HFFc6 (cell line): ENCODE data around the gene POMGNT1. TPM values are rescaled to one million over a fixed set of nuclear protein-coding genes. Genes with fewer than 3 reads are reported as not detected.
A peak's percentile ranks its signal among the peaks of the same experiment; 100 is the strongest.
"Not testable (repeated sequence)": the region's sequence is repeated elsewhere in the genome, so short reads cannot be mapped to it uniquely, and the experiment has no call there.

Experiments used
- DNase-seq: peaks from one replicate; pipeline ENCODE4 v3.0.0-alpha.2; 2018
- H3K27ac Mint-ChIP-seq: 2 replicates; pipeline ENCODE4 v1.8.0; 2020; ENCODE audit warnings: mild to moderate bottlenecking, mixed read lengths
- H3K27me3 Mint-ChIP-seq: 2 replicates; pipeline ENCODE4 v1.8.0; 2021; ENCODE audit warnings: mild to moderate bottlenecking, moderate library complexity, mixed read lengths; ENCODE audit not compliant: insufficient read depth
- H3K36me3 Mint-ChIP-seq: 2 replicates; pipeline ENCODE4 v1.8.0; 2021; ENCODE audit warnings: low read depth, mixed read lengths
- H3K4me1 Mint-ChIP-seq: 2 replicates; pipeline ENCODE4 v1.8.0; 2020; ENCODE audit warnings: low read depth, mixed read lengths
- H3K4me3 Mint-ChIP-seq: 2 replicates; pipeline ENCODE4 v1.8.0; 2020; ENCODE audit warnings: mild to moderate bottlenecking, moderate library complexity, mixed read lengths
- H3K9me3 Mint-ChIP-seq: 2 replicates; pipeline ENCODE4 v1.8.0; 2020; ENCODE audit warnings: mild to moderate bottlenecking, mixed read lengths
- total RNA-seq, 6 experiments: library from RNA; stranded (reverse); fragmentation: NEBNext Ultra II Directional; extraction: Animal tissue kit (Norgen Biotek cat#: 25700); gene quantifications; 2 replicates in 1 of 6; 3 replicates in 5 of 6; pipeline ENCODE4 v1.2.3, GENCODE V29; 2021
- TF ChIP-seq, protein P1 (sequence below): fragments of 200-600 bp; sonication (generic); IDR thresholded peaks from 2 replicates; pipeline ENCODE4 v1.5.0; 2021; ENCODE audit warnings: antibody characterized with exemption, mild to moderate bottlenecking

The POMGNT1 gene
- total RNA-seq, 6 experiments from 2014 or later: 103 to 125 (median 119) TPM

GRCh38 chr1:46242918-46243317, 44.7 kb upstream of the POMGNT1 start:
- H3K4me1 Mint-ChIP-seq: peaks cover 10% of the 10 kb centered on the region
- H3K36me3 Mint-ChIP-seq: peaks cover 13% of the 10 kb centered on the region; the same call in 1 of the 2 replicates
- peaks cover 16% of the 10 kb centered on the region for H3K9me3 Mint-ChIP-seq
- no peak overlapping the region for H3K4me3 Mint-ChIP-seq
- TF ChIP-seq, protein P1, sequence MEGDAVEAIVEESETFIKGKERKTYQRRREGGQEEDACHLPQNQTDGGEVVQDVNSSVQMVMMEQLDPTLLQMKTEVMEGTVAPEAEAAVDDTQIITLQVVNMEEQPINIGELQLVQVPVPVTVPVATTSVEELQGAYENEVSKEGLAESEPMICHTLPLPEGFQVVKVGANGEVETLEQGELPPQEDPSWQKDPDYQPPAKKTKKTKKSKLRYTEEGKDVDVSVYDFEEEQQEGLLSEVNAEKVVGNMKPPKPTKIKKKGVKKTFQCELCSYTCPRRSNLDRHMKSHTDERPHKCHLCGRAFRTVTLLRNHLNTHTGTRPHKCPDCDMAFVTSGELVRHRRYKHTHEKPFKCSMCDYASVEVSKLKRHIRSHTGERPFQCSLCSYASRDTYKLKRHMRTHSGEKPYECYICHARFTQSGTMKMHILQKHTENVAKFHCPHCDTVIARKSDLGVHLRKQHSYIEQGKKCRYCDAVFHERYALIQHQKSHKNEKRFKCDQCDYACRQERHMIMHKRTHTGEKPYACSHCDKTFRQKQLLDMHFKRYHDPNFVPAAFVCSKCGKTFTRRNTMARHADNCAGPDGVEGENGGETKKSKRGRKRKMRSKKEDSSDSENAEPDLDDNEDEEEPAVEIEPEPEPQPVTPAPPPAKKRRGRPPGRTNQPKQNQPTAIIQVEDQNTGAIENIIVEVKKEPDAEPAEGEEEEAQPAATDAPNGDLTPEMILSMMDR: no peak
- DNase-seq: no peak
- H3K27ac Mint-ChIP-seq: no peak overlapping the region
- no peaks in the 10 kb centered on the region; the same call in 1 of the 2 replicates for H3K27me3 Mint-ChIP-seq

- not testable (repeated sequence) for H3K27me3 Mint-ChIP-seq, H3K4me1 Mint-ChIP-seq, DNase-seq, H3K4me3 Mint-ChIP-seq, H3K27ac Mint-ChIP-seq
- Mint-ChIP-seq H3K9me3 (peaks cover 23% of the 10 kb centered on the region), H3K36me3 (peaks cover 18% of the 10 kb centered on the region; the same call in 1 of the 2 replicates)
Measured at GRCh38 chr1:46241733-46242132, 43.5 kb upstream of the POMGNT1 start.

DNA sequence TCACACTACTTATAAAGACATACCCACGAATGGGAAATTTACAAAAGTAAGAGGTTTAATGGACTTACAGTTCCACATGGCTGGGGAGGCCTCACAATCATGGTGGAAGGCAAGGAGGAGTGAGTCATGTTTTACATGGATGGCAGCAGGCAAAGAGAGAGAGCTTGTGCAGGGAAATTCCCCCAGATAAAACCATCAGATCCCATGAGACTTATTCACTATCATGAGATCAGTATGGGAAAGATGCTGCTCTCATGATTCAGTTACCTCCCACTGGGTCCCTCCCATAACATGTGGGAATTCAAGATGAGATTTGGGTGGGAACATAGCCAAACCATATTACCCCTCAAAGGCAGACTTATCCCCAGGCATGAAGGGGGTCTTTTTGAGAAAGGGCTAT, 40.6 kb upstream of the POMGNT1 start:
- not testable (repeated sequence) for DNase-seq, H3K4me1 Mint-ChIP-seq

DNA sequence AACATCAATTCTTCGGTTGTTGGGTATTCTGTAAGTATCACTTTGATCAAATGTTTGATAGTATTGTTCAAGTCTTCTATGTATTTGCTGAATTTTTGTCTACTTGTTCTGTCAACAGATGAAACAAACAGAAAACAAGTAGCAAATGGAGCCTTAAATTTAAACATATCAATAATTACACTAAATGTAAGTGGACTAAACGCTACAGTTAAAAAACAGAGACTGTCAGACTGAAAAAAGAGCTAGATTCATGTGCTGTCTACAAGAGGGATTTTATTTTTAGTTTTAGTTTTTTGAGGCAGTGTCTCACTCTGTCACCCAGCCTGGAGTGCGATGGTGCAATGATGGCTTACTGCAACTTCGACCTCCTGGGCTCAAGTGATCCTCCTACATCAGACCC, 38.6 kb upstream of the POMGNT1 start:
- Mint-ChIP-seq H3K27ac (no peak overlapping the region), H3K27me3 (peaks cover 2% of the 10 kb centered on the region; the same call in 1 of the 2 replicates), H3K4me1 (no peaks in the 10 kb centered on the region), H3K4me3 (no peak overlapping the region), H3K36me3 (peaks cover 19% of the 10 kb centered on the region; the same call in 1 of the 2 replicates), H3K9me3 (peaks cover 28% of the 10 kb centered on the region)
- no peak for DNase-seq
- TF ChIP-seq, protein P1: no peak

More for the DNA sequence above, 40.6 kb upstream of the POMGNT1 start:
- H3K36me3 Mint-ChIP-seq: peaks cover 19% of the 10 kb centered on the region; the same call in 1 of the 2 replicates
- H3K4me3 Mint-ChIP-seq, H3K27ac Mint-ChIP-seq, H3K27me3 Mint-ChIP-seq: not testable (repeated sequence)
- peaks cover 28% of the 10 kb centered on the region for H3K9me3 Mint-ChIP-seq

- not testable (repeated sequence) for DNase-seq, H3K27ac Mint-ChIP-seq, H3K4me1 Mint-ChIP-seq, H3K4me3 Mint-ChIP-seq, H3K36me3 Mint-ChIP-seq, H3K27me3 Mint-ChIP-seq, H3K9me3 Mint-ChIP-seq
Measured at GRCh38 chr1:46231231-46231630, 33.0 kb upstream of the POMGNT1 start.

DNA sequence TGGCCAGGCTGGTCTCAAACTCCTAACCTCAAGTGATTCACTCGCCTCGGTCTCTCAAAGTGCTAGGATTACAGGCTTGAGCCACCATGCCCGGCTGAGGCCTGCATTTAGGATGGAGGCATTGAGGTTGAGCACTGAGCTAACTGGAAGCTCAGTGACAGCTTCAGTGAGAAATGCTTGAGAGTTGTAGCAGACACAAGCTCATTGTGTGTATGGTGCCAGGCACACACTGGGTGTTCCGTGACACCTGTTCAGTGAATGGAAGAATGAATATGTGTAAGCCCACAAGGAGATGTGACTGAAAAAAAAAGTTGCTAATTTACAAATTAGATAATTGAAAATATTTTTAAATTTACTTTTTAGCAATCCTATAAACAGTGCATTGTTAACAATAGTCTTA, 26.7 kb upstream of the POMGNT1 start:
- H3K4me3 Mint-ChIP-seq: no peak overlapping the region
- H3K4me1 Mint-ChIP-seq: peaks cover 11% of the 10 kb centered on the region
- H3K27ac Mint-ChIP-seq: no peak overlapping the region
- TF ChIP-seq, protein P1: no peak
- peaks cover 4% of the 10 kb centered on the region; the same call in 1 of the 2 replicates for H3K27me3 Mint-ChIP-seq
- DNase-seq: no peak
- no peaks in the 10 kb centered on the region for H3K9me3 Mint-ChIP-seq
- no peaks in the 10 kb centered on the region; the same call in 1 of the 2 replicates for H3K36me3 Mint-ChIP-seq

- Mint-ChIP-seq H3K9me3 (no peaks in the 10 kb centered on the region), H3K4me1 (peaks cover 11% of the 10 kb centered on the region), H3K36me3 (no peaks in the 10 kb centered on the region; the same call in 1 of the 2 replicates), H3K4me3 (peak overlapping the region; percentile 33; the same call in 1 of the 2 replicates), H3K27ac (peak overlapping the region; percentile 69), H3K27me3 (peaks cover 4% of the 10 kb centered on the region; the same call in 1 of the 2 replicates)
- DNase-seq: peak; percentile 83
- TF ChIP-seq, protein P1: peak; percentile 96
Measured at GRCh38 chr1:46223472-46223943, 25.3 kb upstream of the POMGNT1 start.

GRCh38 chr1:46223055-46223454, 24.8 kb upstream of the POMGNT1 start:
- H3K4me1 Mint-ChIP-seq: peaks cover 11% of the 10 kb centered on the region
- not testable (repeated sequence) for H3K4me3 Mint-ChIP-seq, H3K27me3 Mint-ChIP-seq, H3K27ac Mint-ChIP-seq, H3K36me3 Mint-ChIP-seq, DNase-seq, H3K9me3 Mint-ChIP-seq
